HepG2 (cell line): ENCODE data around the gene AP2B1. TPM values are rescaled to one million over a fixed set of nuclear protein-coding genes. Genes with fewer than 3 reads are reported as not detected.

ENCODE experiments used
- ATAC-seq: fragments of 200-7000 bp; cut with Tn5 transposase; 3 replicates; pipeline ENCODE4 v1.9.1; 2020; ENCODE audit warnings: mild to moderate bottlenecking, moderate library complexity
- BruUV-seq: library from RNA; stranded (reverse); fragments of 400-500 nt; replicated peaks from 2 replicates; lab custom pipeline; 2021; lab: Mats Ljungman, UMichigan
- CTCF ChIA-PET: fragments of 300-600 bp; formaldehyde crosslinking; extraction: SDS; loops from one replicate; lab custom pipeline; 2021; ENCODE audit warnings: low total read pairs, inconsistent platforms, low intra/inter-chr PET ratio; lab: Yijun Ruan, JAX
- POLR2A ChIA-PET: fragments of 350-600 bp; sonication (Branson Sonifier 250); formaldehyde crosslinking; loops from one replicate; lab custom pipeline; 2020; ENCODE audit warnings: antibody characterized with exemption, inconsistent platforms; lab: Yijun Ruan, JAX
- DNase-seq: peaks from one replicate; pipeline ENCODE4 v3.0.0-alpha.2; 2015; ENCODE audit warnings: low spot score
- FAIRE-seq: peaks from 3 replicates; lab custom pipeline; 2011; peaks lifted over from hg19 to GRCh38; lab: Jason Lieb, UNC
- H2AFZ ChIP-seq: one replicate; pipeline ENCODE4 v1.6.1; 2011; ENCODE audit warnings: low read length, inconsistent platforms
- H3K27ac ChIP-seq: fragments of 300-600 bp; 3 replicates; pipeline ENCODE4 v1.8.0; 2011; ENCODE audit warnings: mixed run types, mild to moderate bottlenecking, mixed read lengths, low read length, inconsistent platforms; ENCODE audit not compliant: insufficient read depth; ENCODE audit errors: extremely low read length
- H3K27me3 ChIP-seq, 2 experiments: fragments of 200-600 bp in 1 of 2; 2 replicates in 1 of 2; 3 replicates in 1 of 2; pipeline versions ENCODE4 v1.6.0 to v1.8.0; 2011; ENCODE audit warnings: low read length in 2 of 2, mild to moderate bottlenecking in 2 of 2, moderate library complexity in 2 of 2, inconsistent platforms in 1 of 2; ENCODE audit not compliant: insufficient read depth in 2 of 2, control insufficient read depth in 1 of 2
- H3K36me3 ChIP-seq, 2 experiments: fragments of 200-600 bp in 1 of 2; replicated peaks in 1 of 2; 2 replicates in 1 of 2; 3 replicates in 1 of 2; pipeline versions ENCODE4 v1.5.1 to v1.8.0; 2011; ENCODE audit warnings: low read length in 2 of 2, inconsistent platforms in 1 of 2; ENCODE audit not compliant: insufficient read depth in 2 of 2, control insufficient read depth in 1 of 2
- H3K4me1 ChIP-seq: 2 replicates; pipeline ENCODE4 v1.5.1; 2012; ENCODE audit warnings: low read length, inconsistent platforms; ENCODE audit not compliant: insufficient read depth
- H3K4me2 ChIP-seq: 2 replicates; pipeline ENCODE4 v1.6.0; 2011; ENCODE audit warnings: low read depth, low read length, inconsistent platforms
- H3K4me3 ChIP-seq, 3 experiments: fragments of 200-600 bp in 1 of 3; sonication (generic), shearing (Covaris generic) in 1 of 3; replicated peaks in 1 of 3; 2 replicates each; pipeline ENCODE4 v1.5.1; 2011 to 2016; ENCODE audit warnings: low read length in 3 of 3, inconsistent platforms in 2 of 3, low read depth in 2 of 3, mild to moderate bottlenecking in 2 of 3, control low read depth in 1 of 3, mixed read lengths in 1 of 3; ENCODE audit not compliant: insufficient read depth in 1 of 3
- H3K79me2 ChIP-seq: one replicate; pipeline ENCODE4 v1.6.1; 2011; ENCODE audit warnings: low read length, inconsistent platforms; ENCODE audit not compliant: insufficient read depth
- H3K9ac ChIP-seq: 2 replicates; pipeline ENCODE4 v1.6.0; 2011; ENCODE audit warnings: mild to moderate bottlenecking, low read depth, low read length, inconsistent platforms; ENCODE audit not compliant: insufficient read depth
- H3K9me3 ChIP-seq: 2 replicates; pipeline ENCODE4 v1.5.1; 2012; ENCODE audit warnings: mild to moderate bottlenecking, low read length
- H4K20me1 ChIP-seq: 2 replicates; pipeline ENCODE4 v1.6.0; 2011; ENCODE audit warnings: inconsistent platforms, mild to moderate bottlenecking, low read length, moderate library complexity; ENCODE audit not compliant: insufficient read depth
- ADNP ChIP-seq: sonication (generic); formaldehyde crosslinking; IDR thresholded peaks from 2 replicates; pipeline ENCODE4 v1.4.0; 2020; ENCODE audit warnings: missing genetic modification reagents
- CREM ChIP-seq, 2 experiments: sonication (generic) in 1 of 2; formaldehyde crosslinking in 1 of 2; IDR thresholded peaks; 2 replicates each; pipeline versions ENCODE4 v1.4.0 to v1.6.1; 2016 to 2020; ENCODE audit warnings: antibody characterized with exemption in 1 of 2, mild to moderate bottlenecking in 1 of 2, missing genetic modification reagents in 1 of 2
- DMTF1 ChIP-seq: sonication (generic); formaldehyde crosslinking; IDR thresholded peaks from 2 replicates; pipeline ENCODE4 v1.4.0; 2020; ENCODE audit warnings: mild to moderate bottlenecking, missing genetic modification reagents
- GLMP ChIP-seq: sonication (generic); formaldehyde crosslinking; IDR thresholded peaks from 2 replicates; pipeline ENCODE4 v1.9.0; 2021; ENCODE audit warnings: missing genetic modification reagents, mild to moderate bottlenecking, borderline replicate concordance
- JUN ChIP-seq: sonication (generic); formaldehyde crosslinking; IDR thresholded peaks from 2 replicates; pipeline ENCODE4 v1.4.0; 2020; ENCODE audit warnings: mild to moderate bottlenecking, missing genetic modification reagents
- MEF2D ChIP-seq: sonication (generic); formaldehyde crosslinking; IDR thresholded peaks from 2 replicates; pipeline ENCODE4 v1.5.1; 2020; ENCODE audit warnings: mild to moderate bottlenecking, missing genetic modification reagents
- NFE2L2 ChIP-seq: fragments of 150-350 bp; IDR thresholded peaks from 2 replicates; pipeline ENCODE4 v1.6.1; 2014; ENCODE audit warnings: low read length
- NR2F2 ChIP-seq: IDR thresholded peaks from 2 replicates; pipeline ENCODE4 v1.6.1; 2012; ENCODE audit warnings: low read depth, inconsistent platforms, borderline replicate concordance
- ZBTB10 ChIP-seq: sonication (generic); formaldehyde crosslinking; IDR thresholded peaks from 2 replicates; pipeline ENCODE4 v1.4.0; 2020; ENCODE audit warnings: missing genetic modification reagents, borderline replicate concordance
- ZMYM2 ChIP-seq: sonication (generic); formaldehyde crosslinking; IDR thresholded peaks from 2 replicates; pipeline ENCODE4 v1.8.0; 2022; ENCODE audit warnings: mild to moderate bottlenecking, missing genetic modification reagents
- ZNF101 ChIP-seq: sonication (generic); formaldehyde crosslinking; IDR thresholded peaks from 2 replicates; pipeline ENCODE4 v1.4.0; 2020; ENCODE audit warnings: mild to moderate bottlenecking, low read depth, missing genetic modification reagents, borderline replicate concordance
- ZNF18 ChIP-seq: sonication (generic); formaldehyde crosslinking; IDR thresholded peaks from 2 replicates; pipeline ENCODE4 v1.8.0; 2022; ENCODE audit warnings: mild to moderate bottlenecking, missing genetic modification reagents; ENCODE audit not compliant: insufficient replicate concordance
- ZNF432 ChIP-seq: sonication (generic); formaldehyde crosslinking; IDR thresholded peaks from 2 replicates; pipeline ENCODE4 v1.5.0; 2020; ENCODE audit warnings: missing genetic modification reagents, mild to moderate bottlenecking, borderline replicate concordance
- ZNF674 ChIP-seq: sonication (generic); formaldehyde crosslinking; IDR thresholded peaks from 2 replicates; pipeline ENCODE4 v1.5.0; 2020; ENCODE audit warnings: low read depth, mild to moderate bottlenecking, missing genetic modification reagents
- WGBS: methylation state at CpG from one replicate; pipeline ENCODE4 v1.1.6; 2017; ENCODE audit warnings: low lambda C conversion rate; 5-methylcytosine and 5-hydroxymethylcytosine counted together
- in situ Hi-C: cut with HindIII; loops from 2 replicates; pipeline ENCODE4 v1.10.0; 2017; ENCODE audit warnings: low pct_unique_long_range_greater_than_20kb; ENCODE audit not compliant: extremely low pct_ligation_motif_present
- intact Hi-C: fragments of 100-400 bp; cut with micrococcal nuclease; formaldehyde crosslinking; loops from one replicate; pipeline ENCODE4 v1.10.0; 2022; ENCODE audit not compliant: unreplicated experiment
- polyA plus RNA-seq, 8 experiments: library from polyadenylated mRNA; depleted of rRNA in 3 of 8; stranded (reverse) in 7 of 8; unstranded in 1 of 8; fragments of >200 nt; fragmentation: Illumina TruSeq in 4 of 8; extraction: Trizol in 4 of 8; gene quantifications; 2 replicates each; pipeline versions ENCODE4 v1.2.1 to v1.2.3, GENCODE V29; 2011 to 2016; ENCODE audit warnings: low read depth in 4 of 8, missing spikeins in 1 of 8, mixed read lengths in 1 of 8; ENCODE audit not compliant: insufficient read depth in 1 of 8
- total RNA-seq, 5 experiments: library from RNA; depleted of rRNA; stranded (reverse); fragments of >200 nt; fragmentation: Illumina TruSeq; extraction: Trizol; gene quantifications; 2 replicates each; pipeline ENCODE4 v1.2.3, GENCODE V29; 2016; ENCODE audit warnings: low read depth in 1 of 5

The AP2B1 gene
- total and polyA plus RNA-seq, 2 of the 13 experiments (the other 11 are each of a cell fraction or from before 2014, with no cell fraction given) = 23.8 to 71.3 TPM

- TF ChIP-seq ZNF674 (no peak), JUN (no peak), NFE2L2 (no peak), ADNP (CRISPR knock-in tag) (no peak)
These were observed 123.8 kb downstream of the AP2B1 start (continued) for GRCh38 chr17:35710950-35711349.

- WGBS = 34% methylated on average over 7 of the region's 7 CpGs
- Histone ChIP-seq H3K36me3 (peaks cover 8 to 40% of the 10 kb centered on the region in 2 experiments; a peak in 4 of 5 replicates), H3K27ac (peak overlapping the region; percentile 61), H3K9ac (no peak overlapping the region), H3K79me2 (no peaks in the 10 kb centered on the region), H4K20me1 (no peaks in the 10 kb centered on the region), H3K4me3 (no peak overlapping the region), H2AFZ (no peak overlapping the region), H3K9me3 (no peaks in the 10 kb centered on the region), H3K4me1 (peaks cover 16% of the 10 kb centered on the region), H3K4me2 (0 out of 2 replicates have a peak overlapping the region, but pooled peaks have one; percentile 18), H3K27me3 (no peaks in the 10 kb centered on the region)
- in situ Hi-C loops (loop anchor here (25.0 kb wide), 1 partner anchor 99 kb away; the partner anchor contains the start of gene TAF15), intact Hi-C loops (no loop called here)
- DNase-seq (peak; percentile 87), FAIRE-seq (no peak), ATAC-seq (peak; percentile 95)
- ChIA-PET CTCF (no interaction called here), POLR2A (interaction anchor here (0.6 to 1.9 kb wide), 2 partner anchors 13 to 18 kb away, joined by 5 to 7 read pairs; partner anchors contain the start of gene RASL10B)
- BruUV-seq = no TSS peak
- TF ChIP-seq ZNF432 (CRISPR knock-in tag) (no peak), GLMP (CRISPR knock-in tag) (no peak), ZNF101 (CRISPR knock-in tag) (no peak), NR2F2 (no peak), ZBTB10 (CRISPR knock-in tag) (no peak; the same call in 1 of the 2 replicates), CREM (IDR thresholded peaks at IDR 0.05) (peak; percentile 62; the same call in 1 of the 2 replicates), CREM (CRISPR knock-in tag; IDR thresholded peaks at IDR 0.05) (no peak), ZMYM2 (CRISPR knock-in tag) (no peak), ZNF18 (CRISPR knock-in tag) (no peak), MEF2D (CRISPR knock-in tag) (no peak), DMTF1 (CRISPR knock-in tag) (no peak)
These were observed 126.1 kb downstream of the AP2B1 start for GRCh38 chr17:35713069-35713728.
